ENCODE measurements around the gene TIMP3.

The TIMP3 gene

DNA sequence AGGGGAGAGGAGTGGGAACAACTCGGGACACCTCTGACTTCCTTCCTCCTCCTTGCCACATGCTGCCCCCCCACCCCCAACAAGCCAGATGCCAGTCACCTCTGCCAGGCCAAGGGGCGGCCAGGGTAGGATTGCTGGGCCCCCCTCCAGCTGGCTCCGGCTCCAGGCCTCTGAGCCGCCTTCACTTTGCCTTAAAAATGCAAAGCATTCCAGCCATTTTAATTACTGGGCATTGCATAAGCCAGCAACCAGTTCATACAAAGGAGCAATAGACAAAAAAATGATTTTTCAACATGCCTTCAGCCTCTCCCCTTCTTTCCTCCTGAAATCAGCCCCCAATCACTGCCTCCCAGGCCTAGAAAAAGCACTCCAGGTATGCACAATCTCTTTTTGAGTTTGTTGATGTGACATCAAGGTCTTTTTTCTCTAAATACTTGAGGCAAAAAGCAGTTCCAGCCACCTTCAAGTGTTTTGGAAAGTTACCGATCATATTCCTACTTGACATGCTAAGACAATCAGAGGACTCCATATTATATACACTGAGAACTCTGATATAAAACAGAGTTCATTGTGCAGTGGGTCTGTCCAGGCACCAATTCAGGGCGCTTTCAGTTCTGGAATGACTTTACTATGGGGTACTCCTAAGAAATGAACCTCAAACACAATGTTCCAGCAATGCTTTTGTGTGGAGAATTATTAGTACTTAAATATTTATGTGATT, 12.4 kb upstream of the TIMP3 start:
- no peak for DNase-seq

DNA sequence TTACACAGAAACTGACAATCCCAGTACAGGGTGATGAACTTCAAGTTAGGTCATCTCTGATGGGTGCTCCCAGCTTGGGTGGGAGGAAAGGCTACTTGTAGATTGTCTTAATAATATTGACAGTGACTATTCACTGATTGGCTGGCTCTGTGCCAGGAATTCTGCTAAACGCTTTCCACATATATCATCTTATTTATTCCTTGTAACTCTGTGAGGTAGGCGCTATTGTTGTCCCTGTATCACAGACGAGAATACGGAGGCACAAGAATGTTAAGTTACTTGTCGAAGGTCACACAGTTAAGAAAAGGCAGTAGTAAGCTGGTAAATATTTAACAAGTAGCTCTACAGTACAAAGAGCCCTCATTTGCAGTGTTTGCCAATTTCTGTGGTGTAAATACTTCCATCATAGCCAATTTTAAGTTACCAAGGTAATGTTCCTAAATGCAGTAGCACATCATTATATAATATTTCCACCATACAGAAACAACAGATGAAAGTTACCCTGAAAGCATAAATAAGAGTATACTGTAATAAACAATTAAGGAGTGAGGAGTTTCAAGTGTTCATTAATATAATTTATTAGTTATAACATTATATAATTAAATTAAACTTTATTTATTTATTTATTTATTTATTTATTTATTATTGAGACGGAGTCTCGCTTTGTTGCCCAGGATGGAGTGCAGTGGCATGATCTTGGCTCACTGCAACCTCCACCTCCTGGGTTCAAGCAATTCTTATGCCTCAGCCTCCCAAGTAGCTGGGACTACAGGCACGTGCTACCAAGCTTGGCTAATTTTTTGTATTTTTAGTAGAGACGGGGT, 11.5 kb upstream of the TIMP3 start:
- DNase-seq, result no peak

DNA sequence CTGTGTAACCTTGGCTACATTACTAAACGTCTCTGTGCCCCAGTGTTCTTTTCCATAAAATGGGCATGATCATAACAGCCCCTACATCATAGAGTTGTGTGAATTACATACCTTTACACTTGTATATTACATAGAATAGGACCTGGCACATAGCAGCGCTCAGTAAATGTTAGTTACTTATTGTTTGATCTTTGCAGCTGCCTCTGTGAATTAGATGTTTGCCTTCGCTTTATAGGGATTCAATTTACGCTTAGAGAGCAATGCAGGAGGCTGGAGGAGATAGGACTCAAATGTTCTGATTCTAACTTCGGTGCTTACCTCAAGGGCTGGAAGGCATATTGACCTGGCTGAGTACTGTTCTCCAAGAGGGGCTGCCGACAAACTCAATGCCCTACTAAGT, 10.4 kb upstream of the TIMP3 start:
- no peak for DNase-seq

DNA sequence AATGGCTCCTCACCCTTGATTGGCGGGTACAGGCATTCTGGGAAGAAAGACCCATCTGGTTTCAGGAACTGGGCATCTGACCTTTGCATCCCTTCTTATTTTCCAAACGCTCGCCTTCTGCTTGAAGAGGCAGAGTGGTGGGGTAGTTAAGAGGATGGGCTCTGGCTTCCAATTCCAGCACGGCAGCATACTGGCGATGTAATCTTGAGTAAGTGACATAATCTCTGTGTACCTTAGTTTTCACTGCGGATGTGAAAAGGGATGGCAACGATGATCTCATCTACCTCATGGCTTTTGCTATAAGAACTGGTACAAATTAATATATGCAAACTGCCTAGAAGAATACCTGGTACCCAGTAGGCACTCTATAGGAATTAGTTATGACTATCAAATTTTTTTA, 10.0 kb upstream of the TIMP3 start:
- DNase-seq, result no peak

DNA sequence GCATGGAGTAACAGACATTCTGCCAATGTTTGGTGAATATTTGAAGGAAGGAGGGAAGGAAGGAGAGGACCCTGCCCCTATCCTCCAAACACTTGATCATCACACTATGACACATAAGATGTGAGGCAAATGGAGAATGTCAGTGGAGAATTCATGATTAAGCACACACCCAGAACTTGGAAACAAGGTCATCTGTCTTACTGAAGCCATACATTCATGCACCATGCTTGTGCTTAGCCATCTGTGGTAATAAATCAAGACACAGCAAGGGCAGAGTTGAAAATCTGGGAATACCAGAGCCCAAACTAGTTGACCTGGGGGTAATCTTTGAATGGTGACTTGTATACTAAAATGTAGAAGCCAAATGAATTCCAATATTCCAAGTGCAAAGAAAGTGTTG, 7.9 kb upstream of the TIMP3 start:
- DNase-seq, result no peak

DNA sequence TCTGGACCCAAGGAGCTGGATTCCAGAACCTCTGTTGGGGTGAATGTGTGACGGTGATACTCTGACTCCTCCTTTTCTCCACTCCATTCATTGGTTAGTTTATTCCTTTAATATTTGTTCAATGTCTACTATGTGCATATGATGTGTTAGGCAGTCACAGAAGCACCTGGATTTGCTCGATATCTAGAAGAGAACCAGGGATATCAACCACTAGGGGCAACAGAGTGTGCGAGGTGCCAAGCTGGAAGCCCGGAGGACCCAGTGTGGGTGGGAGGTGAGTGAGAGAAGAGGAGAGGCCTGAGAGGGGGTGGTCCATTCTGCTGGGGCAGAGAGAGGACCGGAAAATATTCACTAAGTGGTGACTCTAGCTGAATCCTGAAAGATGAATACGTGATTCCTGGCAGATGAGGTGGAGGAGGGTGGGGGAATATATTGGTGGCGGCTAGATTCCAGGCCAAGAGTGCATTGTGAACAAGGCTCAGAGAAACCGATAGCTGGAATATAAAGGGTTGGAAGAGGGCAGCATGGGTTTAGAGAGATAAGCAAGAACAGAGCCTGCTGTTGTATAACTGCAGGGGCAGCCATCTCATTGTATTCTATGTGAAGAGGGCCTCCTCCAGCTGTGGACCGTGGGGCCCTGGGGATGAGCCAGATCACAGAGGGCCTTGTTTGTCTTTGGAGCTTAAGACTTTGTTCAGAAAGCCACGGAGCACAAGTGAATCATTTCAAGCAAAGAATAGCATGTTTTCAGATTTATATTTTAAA, 6.9 kb upstream of the TIMP3 start:
- no peak for DNase-seq

DNA sequence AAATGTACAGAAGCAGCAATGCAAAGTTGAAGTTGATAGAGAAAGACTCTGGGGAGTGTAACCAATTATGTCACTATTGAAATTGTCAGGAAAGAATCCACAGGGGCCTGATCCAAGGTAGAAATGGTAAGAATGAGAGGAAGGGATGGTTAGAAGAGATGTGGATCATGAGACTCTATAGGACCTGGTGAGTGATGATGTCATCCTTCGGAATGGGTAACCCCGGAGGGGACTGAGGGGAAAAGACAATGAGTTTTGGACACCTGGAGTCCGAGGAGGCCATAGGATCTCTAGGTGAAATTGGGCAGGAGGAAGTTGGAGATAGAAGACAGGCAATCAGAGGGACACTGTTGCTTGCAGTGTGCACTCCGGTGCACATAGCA, 6.3 kb upstream of the TIMP3 start:
- no peak for DNase-seq

DNA sequence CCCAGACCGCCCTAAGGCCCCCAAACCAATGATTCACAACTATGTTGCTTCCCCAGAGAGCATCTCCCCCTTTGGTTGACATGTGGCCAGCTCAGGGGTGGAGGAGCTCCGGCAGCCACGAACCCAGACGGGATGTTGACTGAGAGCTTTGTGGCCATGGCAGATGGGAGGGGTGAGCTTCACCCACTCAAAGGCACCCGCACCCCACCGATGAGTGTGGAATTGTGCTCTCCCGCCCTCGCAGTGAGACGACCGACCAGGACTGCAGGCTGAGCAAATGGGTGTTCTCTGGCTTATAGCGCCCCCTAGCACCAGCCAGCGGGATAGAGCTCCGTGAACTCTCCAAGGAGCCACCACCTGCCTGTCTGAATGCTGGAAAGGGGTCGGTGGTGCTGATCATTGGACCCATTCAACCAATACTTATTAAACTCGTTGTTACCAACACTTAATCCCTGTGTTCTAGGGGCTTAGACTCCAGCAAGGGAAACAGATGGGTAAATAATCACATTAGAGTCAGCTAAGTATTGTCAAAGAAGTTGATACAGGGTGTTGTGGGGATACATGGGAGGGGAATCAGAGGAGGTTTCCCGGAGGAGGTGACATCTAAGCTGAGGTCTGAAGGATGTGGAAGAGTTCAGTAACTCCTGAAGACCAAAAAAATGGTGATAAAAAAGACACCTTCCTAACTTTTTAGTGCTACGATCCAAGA, 4.5 kb upstream of the TIMP3 start:
- DNase-seq, result no peak

DNA sequence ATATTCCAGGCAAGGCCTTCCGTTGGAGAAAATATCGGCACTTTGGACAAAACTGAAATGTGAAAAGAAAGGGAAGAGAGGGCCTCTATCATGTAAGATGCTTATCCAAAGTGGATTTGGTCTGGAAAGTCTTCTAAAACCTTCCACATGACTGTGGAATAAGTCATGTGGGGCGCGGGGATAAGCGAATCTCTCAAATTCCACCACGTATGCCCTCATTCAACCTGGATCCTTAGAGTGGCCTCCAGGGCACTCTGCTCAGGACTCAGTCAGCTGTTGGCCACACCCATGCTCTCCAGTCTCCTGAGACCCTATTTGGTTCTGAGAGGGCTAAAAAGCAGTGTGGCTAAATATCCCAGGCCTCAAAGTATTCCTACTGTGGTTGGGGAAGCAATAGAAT, 2.0 kb upstream of the TIMP3 start:
- DNase-seq, result no peak

DNA sequence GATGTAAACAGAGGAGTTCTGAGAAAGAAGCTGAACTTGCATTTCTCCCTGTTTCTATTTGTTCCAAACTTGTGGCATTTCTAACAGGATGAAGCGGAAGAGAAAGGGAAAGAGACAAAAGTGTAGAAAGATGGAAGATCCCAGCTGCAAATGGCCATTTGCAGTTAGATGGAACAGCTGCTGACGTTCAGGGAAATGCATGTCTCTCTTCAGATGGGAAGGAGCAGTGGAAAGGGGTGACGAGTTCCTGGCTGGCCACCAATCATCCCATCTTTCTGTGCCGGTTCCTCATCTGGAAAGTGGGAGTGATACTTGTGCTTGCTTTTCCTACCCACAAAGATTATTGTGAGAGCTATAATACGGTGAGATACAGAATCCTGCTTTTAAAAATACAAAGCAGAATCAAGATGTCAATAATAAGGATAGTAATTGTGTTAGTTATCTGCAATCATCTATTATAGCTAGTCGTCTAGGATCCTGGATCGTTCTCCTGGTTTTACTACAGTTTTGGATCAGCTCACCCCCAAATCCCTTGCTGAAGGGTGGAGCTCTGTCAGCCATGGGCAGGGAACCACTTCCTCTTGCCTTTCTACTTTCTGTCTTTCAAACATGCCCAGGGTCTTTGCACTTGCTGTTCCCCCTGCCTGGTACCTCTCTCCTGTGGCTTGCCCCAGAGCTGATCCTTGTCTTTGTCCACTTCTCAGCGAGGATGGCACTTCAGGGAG, 1.2 kb upstream of the TIMP3 start:
- no peak for DNase-seq

DNA sequence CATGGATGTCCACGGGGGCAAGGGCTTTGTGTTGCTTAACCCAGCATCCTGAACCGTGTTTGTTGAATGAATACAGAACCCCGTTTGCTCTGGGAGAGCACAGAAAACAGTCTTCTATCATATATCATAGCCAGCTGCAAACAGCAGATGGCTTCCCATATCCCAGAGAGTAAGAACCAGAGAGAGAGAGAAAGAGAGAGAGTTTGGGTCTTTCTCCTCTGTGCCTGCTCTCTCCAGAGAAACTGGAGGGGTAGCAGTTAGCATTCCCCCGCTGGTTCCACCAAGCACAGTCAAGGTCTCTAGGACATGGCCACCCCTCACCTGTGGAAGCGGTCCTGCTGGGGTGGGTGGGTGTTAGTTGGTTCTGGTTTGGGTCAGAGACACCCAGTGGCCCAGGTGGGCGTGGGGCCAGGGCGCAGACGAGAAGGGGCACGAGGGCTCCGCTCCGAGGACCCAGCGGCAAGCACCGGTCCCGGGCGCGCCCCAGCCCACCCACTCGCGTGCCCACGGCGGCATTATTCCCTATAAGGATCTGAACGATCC, 440 bp upstream of the TIMP3 start:
- DNase-seq, result no peak

DNA sequence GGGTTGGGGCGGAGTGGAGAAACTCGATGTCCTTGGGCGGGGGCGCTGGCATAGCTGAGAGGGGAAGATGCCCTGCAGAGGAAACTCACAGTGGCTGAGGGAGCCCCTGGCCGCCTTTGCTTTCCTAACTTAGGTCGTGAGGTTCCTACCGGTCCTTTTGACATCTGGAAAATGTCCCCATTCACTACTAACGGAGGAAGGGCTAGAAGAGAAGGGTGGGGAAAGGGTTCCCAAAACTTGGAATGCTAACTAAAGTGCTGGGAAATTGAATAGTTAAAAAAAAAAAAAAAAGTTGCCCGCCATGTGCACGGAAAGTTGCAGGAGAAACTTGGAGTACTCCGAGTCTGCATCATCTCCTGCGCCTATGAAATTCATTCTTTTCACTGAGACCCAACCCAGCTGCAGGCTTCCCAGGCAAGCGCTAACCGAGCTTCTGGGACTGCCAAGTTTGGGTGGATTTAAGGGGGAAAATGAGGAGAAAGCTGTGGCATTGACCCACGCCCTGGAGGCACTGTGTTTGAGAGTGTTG, 796 bp downstream of the TIMP3 start:
- no peak for DNase-seq

DNA sequence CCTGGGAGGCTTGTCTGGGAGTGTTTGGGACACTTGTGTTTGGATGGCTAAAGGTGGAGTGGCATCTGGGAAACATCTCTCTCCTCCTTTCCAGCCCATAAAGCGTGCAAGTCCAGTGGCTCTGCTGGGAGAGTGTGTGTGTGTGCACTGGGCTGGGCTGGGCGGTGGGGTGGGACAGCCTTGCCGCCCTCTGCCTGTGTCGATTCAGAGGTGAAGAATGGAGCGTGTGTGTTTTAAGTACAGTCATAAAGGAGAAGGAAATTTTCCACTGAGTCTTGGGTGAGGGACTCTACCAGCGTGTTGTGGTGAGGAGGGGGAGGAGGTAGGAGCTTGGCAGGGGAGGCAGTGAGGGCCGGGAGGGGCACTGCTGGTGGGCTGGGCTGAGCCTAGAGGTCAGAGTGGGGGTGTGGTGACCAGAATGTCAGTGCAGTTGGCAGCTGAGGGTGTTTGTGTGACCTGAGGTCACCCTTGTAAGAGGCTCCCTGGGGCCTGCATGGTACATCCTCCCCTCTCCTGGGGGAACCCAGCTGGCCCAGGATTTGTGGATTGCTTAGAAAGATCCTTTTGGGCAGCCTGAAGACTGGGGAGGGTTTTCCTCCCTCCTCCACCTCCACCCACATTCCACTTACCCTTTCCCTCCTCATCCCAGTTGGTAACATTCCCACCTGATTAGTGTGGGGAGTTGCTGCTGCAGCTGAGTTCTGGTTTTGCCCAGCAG, 1.7 kb downstream of the TIMP3 start:
- DNase-seq, result no peak

DNA sequence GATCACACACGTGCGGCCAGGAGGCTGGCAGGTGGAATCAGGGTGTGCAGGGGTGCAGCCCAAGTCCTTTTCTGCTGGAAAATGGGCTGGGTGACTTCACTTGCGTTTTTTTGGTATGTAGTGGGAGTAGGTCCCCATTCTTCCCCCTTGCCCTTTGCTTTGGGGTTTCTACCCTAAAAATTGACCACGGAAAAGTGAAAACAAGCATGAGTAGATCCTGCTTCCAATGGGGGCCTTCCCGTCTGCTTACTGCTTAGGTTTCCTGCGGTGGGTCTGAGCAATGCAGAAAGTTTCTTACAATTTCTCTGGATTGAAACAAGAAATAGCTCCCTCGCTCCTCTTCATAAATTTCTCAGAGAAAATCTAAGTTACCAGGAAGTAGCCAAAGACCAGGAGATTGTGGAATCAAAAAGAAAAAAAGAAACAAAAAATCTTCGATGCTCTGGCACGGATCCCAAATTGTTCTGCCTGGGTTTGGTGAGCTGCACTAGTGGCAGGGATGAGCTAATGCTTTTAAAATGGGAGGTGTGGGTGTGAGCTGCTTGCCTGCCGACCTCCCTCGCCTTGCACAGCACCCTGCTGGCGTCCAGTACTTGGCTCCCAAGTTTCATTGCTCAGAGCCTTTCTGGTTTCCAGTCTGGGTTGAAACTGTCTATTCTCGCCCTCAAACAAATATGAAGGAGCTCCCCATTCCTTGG, 2.4 kb downstream of the TIMP3 start:
- DNase-seq, result no peak

DNA sequence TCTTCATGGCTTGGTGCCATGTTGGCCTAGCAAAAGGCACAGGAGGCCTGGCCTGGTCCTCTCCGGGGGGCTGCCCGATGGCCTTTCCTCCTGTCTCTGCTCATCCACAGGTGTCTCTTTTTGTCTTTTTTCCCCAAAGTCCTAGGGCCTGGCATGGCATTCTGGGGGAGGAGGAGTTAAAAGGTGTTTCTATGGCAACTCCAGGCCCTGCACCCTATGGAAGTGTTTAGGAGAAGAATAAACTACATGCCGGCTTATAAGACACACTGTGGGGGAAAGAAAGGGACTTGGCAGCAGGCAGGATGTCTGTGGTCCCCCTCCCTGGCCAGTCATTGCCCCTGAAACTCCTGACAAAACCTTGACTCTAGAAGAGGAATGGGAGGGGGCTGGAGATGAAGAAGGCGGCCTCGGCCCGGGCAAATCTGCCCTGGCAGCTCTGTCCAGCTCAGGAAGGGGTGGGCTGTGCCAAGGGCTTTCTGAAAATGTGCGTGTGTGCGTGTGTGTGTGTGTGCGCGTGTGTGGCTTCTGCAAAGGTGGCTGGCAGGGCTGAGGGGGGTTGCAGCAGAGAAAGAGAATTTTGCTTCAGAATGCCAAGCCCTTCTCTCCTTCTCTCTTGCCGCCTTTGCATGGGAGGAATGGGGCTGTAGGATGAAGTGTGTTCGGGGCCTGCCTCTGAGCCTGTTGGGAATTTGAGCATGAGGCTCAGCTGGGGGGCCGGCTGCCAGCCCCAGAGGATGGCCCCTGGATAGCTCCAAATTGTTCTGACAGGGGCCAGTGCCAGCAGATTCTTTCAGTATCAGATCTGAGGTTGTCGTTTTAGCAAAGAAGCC, 3.2 kb downstream of the TIMP3 start:
- no peak for DNase-seq

DNA sequence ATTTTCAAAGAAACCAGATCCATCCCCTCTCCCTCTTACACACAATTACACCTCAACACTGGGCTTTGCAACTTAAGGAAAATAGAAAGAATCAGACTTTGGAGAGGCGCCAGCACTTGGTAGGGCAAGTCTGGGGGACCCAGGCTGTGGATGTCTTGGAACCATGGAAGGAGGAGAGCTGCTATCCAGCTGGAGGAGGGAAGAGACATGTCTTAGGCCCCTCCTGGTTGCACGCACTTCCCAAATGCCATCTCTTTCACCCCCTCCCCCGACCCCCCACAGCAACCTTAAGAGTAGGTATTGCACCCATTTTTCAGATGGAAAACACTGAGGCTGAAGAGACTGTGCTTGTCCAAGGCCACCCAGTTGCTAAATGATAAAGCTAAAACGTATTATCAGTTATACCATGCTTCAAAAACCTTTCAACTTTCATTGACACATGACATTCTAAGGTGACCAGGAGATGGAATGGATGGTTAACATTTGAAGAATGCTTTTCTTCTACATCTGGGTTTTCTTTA, 3.9 kb downstream of the TIMP3 start:
- no peak for DNase-seq

DNA sequence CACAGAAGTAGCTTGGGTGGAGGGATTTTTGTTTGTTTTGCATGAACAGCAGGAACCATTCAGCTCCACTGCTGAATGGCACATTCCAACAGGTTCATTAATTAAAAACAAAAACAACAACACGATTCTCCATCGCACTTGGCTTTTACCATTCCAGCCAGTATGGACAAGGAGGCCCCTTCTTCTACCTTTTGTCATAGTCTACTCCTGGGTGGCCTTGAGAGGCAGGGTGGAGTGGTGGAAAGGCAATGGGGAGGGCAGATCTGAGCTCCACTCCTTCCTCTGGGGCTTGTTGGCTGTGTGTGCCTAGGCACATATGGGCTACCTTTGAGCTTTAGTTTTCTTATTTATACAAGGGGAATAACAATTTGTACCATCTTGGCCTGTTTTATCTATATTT, 4.8 kb downstream of the TIMP3 start:
- DNase-seq, result no peak

DNA sequence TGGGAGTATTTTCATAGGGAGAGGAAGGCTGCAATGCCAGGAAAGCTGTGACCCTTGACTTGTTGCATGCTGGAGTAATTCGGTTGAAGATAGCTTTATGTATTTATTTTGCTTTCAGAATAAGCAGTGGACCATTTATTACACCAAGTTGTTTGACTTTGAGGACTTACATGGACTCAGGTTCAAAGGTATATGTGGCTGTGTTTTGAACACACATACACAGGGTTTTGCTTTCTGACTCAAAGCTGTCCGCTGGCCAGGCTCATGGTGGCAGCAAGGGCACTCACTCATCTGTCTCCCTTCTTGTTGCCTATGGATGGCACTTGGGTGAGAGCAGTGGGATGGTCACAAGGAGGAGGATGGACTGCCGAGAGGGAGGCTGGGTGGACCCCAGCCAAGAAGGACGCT, 6.5 kb downstream of the TIMP3 start:
- no peak for DNase-seq

DNA sequence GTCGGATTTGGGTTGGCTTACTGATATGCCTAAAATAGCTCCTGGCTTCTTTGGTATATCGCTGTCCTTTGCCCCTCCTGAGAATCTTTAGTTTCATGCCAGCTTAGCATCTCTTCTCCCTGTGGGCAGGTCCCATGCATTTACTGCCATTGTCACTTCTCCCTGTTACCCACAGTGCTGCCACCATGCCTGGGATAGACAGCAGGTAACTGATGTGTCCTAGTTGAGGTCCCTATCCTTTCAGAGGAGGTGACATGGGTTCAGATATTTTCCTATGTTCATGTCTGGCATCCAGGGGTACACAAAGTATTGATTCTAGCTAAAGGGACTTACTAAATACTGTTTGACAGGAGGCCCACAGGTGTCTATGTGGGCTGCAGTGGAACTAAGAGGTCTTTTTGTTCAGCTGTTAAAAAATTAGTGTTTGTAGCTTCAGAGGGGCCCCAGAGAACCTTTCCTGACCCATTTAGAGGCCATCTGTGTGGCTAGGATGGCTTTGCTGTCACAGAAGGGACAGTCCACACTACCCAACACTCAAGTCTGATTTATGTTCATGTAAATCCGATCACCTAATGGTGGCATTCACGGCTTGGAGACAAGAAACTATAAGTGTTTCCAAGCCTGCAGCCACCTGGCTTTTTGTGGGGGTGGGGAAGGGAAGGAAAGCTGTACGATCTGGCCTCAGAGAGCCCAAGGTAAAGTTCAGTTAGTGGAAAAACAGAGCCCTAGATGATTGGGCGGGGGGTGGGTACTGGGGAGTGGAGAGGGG, 8.5 kb downstream of the TIMP3 start:
- DNase-seq, result no peak
